Measurements from ENCODE around the gene CDH13.

Gene CDH13

DNA sequence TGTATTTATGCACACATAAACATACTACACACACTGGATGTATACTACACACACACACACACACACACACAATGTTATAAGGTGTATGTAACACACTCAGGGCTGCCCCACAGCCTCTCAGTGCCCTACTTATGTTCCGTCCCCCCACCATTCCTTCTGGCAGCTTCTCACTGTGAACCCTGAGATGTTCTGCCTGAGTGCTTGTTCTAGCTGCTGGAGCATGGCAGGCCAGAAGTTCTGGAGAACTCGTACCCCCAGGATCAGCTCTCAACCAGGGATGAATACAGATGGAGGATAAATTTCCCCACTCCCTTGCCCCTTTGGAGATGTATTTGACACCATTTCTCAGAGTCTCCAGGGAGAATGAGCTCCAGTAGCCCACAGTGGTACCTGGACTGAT is 76.4 kb downstream of the CDH13 start:
- FAIRE-seq: no peak
- no peak for DNase-seq (ENCODE audit: insufficient read length, low spot score)
- no peak for TF ChIP-seq POLR2A (IDR thresholded peaks at IDR 0.05; ENCODE audit: low read depth, low read length)

DNA sequence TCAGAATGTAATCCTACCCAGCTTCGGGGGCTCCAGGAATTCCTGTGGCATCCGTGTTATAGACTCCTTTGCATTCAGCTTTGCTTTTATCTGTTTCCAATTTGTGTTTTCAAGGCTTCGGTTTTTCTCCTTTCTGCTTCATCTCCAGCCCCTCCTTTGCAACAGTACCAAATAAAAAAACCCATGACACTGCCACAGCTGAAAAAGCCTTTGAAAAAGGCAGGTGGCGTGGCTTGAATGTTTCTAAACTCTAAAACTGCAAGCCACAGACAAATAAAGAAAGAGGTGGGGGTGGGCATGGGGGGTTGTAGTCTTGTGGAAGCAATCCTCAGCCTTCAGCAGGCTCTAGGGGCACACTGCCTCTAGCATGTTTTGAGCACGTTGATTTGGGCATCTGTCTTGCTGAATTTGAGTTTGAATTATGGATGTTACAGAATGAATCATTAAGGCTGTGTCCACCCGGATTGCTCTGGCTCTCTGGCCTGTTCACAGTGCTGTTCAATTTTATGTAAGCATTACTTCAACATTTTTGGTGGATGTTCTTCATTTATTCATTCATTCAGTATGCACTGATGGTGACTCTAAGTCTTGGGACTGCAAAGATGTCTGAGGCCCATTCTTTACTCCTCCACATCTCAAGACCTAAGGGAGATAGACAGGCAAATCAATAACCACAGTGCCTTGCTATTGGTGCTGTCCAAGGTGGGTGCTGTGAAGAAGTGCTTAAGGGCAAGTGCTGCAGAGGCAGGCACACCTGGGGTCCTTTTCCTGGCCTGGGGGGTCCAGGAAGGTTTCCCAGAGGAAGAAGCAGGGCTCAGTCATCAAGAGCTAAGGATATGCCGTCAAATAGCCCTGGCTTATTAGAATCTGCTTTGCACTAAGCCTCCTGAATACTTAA is 77.4 kb downstream of the CDH13 start:
- DNase-seq (ENCODE audit: insufficient read length, low spot score): no peak
- FAIRE-seq: no peak
- TF ChIP-seq POLR2A (IDR thresholded peaks at IDR 0.05; ENCODE audit: low read depth, low read length): no peak

GRCh38 chr16:82709987-82710386 is 83.2 kb downstream of the CDH13 start:
- FAIRE-seq (no peak), DNase-seq (ENCODE audit: insufficient read length, low spot score) (no peak)
- TF ChIP-seq POLR2A (IDR thresholded peaks at IDR 0.05; ENCODE audit: low read depth, low read length): no peak

GRCh38 chr16:82713778-82714177 is 87.0 kb downstream of the CDH13 start:
- no peak for DNase-seq (ENCODE audit: insufficient read length, low spot score)
- no peak for TF ChIP-seq POLR2A (IDR thresholded peaks at IDR 0.05; ENCODE audit: low read depth, low read length)
- FAIRE-seq: no peak

DNA sequence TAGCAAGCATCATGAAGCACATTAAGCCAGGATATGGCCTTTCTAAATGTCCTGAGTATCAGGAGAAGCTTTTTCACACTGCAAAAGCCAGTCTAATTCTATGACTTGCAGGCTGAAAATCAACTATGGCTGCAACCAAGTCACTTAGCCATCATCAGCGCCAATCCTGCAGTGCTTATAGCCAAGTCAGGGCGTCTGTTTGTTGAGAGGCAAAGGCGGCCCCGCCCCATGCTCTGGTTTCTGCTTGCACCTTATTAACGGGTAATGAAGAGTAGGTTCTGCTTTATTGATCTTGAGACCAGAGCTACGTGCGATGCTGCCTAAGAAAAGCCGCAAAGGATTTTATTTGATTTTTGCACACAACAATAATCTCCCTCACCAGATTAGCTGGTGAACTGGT is 88.4 kb downstream of the CDH13 start:
- TF ChIP-seq POLR2A (IDR thresholded peaks at IDR 0.05; ENCODE audit: low read depth, low read length): no peak
- DNase-seq (ENCODE audit: insufficient read length, low spot score): no peak
- no peak for FAIRE-seq

- DNase-seq (ENCODE audit: insufficient read length, low spot score) (no peak), FAIRE-seq (no peak)
- TF ChIP-seq POLR2A (IDR thresholded peaks at IDR 0.05; ENCODE audit: low read depth, low read length): no peak
Measured at GRCh38 chr16:82715833-82716232, 89.1 kb downstream of the CDH13 start.

DNA sequence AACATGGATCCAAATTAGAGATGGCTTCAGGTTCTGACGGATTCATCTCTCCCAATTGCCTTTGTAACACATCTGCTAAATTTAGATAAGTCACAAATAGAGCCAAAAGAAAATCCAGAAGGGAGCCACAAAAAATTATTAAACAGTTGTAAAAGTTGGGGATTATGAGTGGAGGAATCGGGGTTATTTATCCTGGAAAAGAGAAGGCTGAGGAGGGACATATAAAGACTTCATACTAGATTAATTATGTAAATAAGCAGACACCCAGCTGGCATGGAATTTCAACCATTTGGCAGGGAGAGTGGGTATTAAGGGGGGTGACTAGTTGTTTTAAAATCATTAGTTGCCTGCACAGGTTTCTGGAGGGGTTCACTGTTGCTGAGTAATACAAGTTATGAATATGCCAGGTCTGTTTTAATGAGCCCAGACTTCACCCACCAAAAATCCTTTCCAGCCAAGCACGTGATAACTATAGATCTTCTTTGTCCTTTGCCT is 89.6 kb downstream of the CDH13 start:
- DNase-seq (ENCODE audit: insufficient read length, low spot score) (no peak), FAIRE-seq (no peak)
- no peak for TF ChIP-seq POLR2A (IDR thresholded peaks at IDR 0.05; ENCODE audit: low read depth, low read length)

DNA sequence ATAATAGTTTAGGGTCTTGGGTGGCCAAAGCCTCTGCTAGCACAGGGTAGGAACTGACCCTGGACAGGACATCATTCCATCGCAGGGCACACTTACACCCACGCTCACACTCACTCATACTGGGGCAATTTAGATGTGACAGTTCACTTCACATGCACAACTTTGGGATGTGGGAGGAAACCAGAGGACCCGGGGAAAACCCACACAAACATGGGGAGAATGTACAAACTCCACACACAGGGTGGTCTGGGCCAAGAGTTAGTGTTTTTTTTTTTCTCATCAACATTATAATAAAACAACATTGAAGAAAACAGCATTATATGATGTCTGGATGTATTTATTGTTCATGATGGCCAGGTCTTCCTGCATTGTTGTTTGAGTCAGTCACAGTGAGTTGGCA is 93.6 kb downstream of the CDH13 start:
- no peak for TF ChIP-seq POLR2A (IDR thresholded peaks at IDR 0.05; ENCODE audit: low read depth, low read length)
- DNase-seq (ENCODE audit: insufficient read length, low spot score) (no peak), FAIRE-seq (no peak)

DNA sequence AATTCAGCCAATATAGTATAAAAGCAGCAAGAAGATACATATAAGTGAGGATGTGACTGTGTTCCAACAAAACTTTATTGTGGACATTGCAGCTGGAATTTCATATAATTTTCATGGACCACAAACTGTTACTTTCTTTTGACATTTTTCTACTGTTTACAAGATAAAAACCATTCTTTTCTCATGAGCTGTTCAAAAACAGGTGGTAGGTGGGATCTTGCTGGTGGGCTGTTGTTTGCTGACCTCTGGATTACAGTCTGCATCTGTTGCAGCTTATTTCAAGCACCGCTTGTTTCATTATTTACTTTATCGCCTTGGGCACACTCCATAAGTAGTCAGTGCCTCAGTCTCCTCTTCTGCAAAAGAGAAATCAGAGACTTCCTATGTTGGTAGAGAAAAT is 99.5 kb downstream of the CDH13 start:
- DNase-seq (ENCODE audit: insufficient read length, low spot score) (no peak), FAIRE-seq (no peak)
- TF ChIP-seq POLR2A (IDR thresholded peaks at IDR 0.05; ENCODE audit: low read depth, low read length): no peak

- no peak for FAIRE-seq
- no peak for TF ChIP-seq POLR2A (IDR thresholded peaks at IDR 0.05; ENCODE audit: low read depth, low read length)
- no peak for DNase-seq (ENCODE audit: insufficient read length, low spot score)
Measured at GRCh38 chr16:82728901-82729300, 102.1 kb downstream of the CDH13 start.

GRCh38 chr16:82730901-82731300 is 104.1 kb downstream of the CDH13 start:
- FAIRE-seq (no peak), DNase-seq (ENCODE audit: insufficient read length, low spot score) (no peak)
- TF ChIP-seq POLR2A (IDR thresholded peaks at IDR 0.05; ENCODE audit: low read depth, low read length): no peak

DNA sequence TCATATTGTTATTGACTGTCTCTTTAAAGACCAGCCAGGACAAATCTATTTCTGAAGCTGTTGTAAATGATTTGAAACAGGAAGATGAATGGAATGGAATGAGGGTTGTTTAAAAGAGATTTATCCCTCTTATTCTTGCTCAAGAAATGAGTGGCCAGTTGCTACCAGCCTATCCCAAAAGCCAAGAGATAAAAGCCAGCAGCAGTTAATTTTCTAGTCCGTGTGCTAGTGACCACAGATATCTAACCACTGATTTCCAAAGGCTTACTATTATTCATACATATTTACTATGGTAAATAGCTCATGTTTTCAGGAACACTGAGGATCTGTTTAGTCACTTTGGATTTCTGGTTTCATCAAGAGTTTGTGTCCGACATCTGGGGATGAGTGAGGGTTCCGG is 105.7 kb downstream of the CDH13 start:
- FAIRE-seq (no peak), DNase-seq (ENCODE audit: insufficient read length, low spot score) (no peak)
- no peak for TF ChIP-seq POLR2A (IDR thresholded peaks at IDR 0.05; ENCODE audit: low read depth, low read length)

GRCh38 chr16:82735186-82735585 is 108.4 kb downstream of the CDH13 start:
- TF ChIP-seq POLR2A (IDR thresholded peaks at IDR 0.05; ENCODE audit: low read depth, low read length): no peak
- no peak for DNase-seq (ENCODE audit: insufficient read length, low spot score)
- no peak for FAIRE-seq

- FAIRE-seq: no peak
- no peak for TF ChIP-seq POLR2A (IDR thresholded peaks at IDR 0.05; ENCODE audit: low read depth, low read length)
Measured at GRCh38 chr16:82735673-82736091, 108.9 kb downstream of the CDH13 start.

GRCh38 chr16:82736224-82736623 is 109.5 kb downstream of the CDH13 start:
- FAIRE-seq (no peak), DNase-seq (ENCODE audit: insufficient read length, low spot score) (no peak)
- no peak for TF ChIP-seq POLR2A (IDR thresholded peaks at IDR 0.05; ENCODE audit: low read depth, low read length)

More at GRCh38 chr16:82735673-82736091, 108.9 kb downstream of the CDH13 start:
- DNase-seq (ENCODE audit: insufficient read length, low spot score): no peak

All from H54 (cell line).